ENCODE data around the gene GOLGA8O.
"Not testable (repeated sequence)": the region's sequence is repeated elsewhere in the genome, so short reads cannot be mapped to it uniquely, and the experiment has no call there.

The GOLGA8O gene

GRCh38 chr15:32396522-32396921 lies 58.9 kb downstream of the GOLGA8O start:
- not testable (repeated sequence) for H3K27ac Mint-ChIP-seq; H3K4me1 Mint-ChIP-seq (ENCODE audit: low read depth); H3K9me3 Mint-ChIP-seq

More at GRCh38 chr15:32396522-32396921, 58.9 kb downstream of the GOLGA8O start:
- DNase-seq (ENCODE audit: low spot score); H3K4me3 Mint-ChIP-seq; H3K36me3 Mint-ChIP-seq (ENCODE audit: low read depth); H3K27me3 Mint-ChIP-seq (ENCODE audit: low read depth): not testable (repeated sequence)
